Activated naive CD8-positive, alpha-beta T cell treated with anti-CD3 and anti-CD28 coated beads for 36 hours (primary cell): ENCODE results near the gene KHDC4. TPM values are rescaled to one million over a fixed set of nuclear protein-coding genes. Genes with fewer than 3 reads are reported as not detected.

ENCODE experiments used
- DNase-seq: peaks from one replicate; pipeline ENCODE4 v3.0.0; 2021
- H3K27ac Mint-ChIP-seq: one replicate; pipeline ENCODE4 v1.8.0; 2022; ENCODE audit warnings: mild to moderate bottlenecking, moderate library complexity, mixed read lengths
- H3K27me3 Mint-ChIP-seq: one replicate; pipeline ENCODE4 v1.8.0; 2022; ENCODE audit warnings: mild to moderate bottlenecking, mixed read lengths
- H3K36me3 Mint-ChIP-seq: one replicate; pipeline ENCODE4 v1.8.0; 2021; ENCODE audit warnings: mild to moderate bottlenecking, mixed read lengths
- H3K4me1 Mint-ChIP-seq: one replicate; pipeline ENCODE4 v1.8.0; 2021; ENCODE audit warnings: mixed read lengths
- H3K4me3 Mint-ChIP-seq: one replicate; pipeline ENCODE4 v1.8.0; 2022; ENCODE audit warnings: mild to moderate bottlenecking, moderate library complexity, mixed read lengths
- H3K9me3 Mint-ChIP-seq: one replicate; pipeline ENCODE4 v1.8.0; 2022; ENCODE audit warnings: mixed read lengths
- total RNA-seq, 2 experiments: library from RNA; stranded (reverse); gene quantifications; one replicate each; pipeline ENCODE4 v1.2.3, GENCODE V29; 2021

The KHDC4 gene
- total RNA-seq, 2 experiments from 2014 or later = 53.2 to 54.7 TPM

GRCh38 chr1:155974208-155975115, 40.2 kb upstream of the KHDC4 start:
- peak overlapping the region; percentile 89 for H3K4me3 Mint-ChIP-seq
- H3K36me3 Mint-ChIP-seq = peaks cover 57% of the 10 kb centered on the region
- peak overlapping the region; percentile 91 for H3K27ac Mint-ChIP-seq
- H3K4me1 Mint-ChIP-seq = peaks cover 60% of the 10 kb centered on the region
- no peak for DNase-seq
- no peaks in the 10 kb centered on the region for H3K9me3 Mint-ChIP-seq
- H3K27me3 Mint-ChIP-seq = no peaks in the 10 kb centered on the region

- no peak for DNase-seq
- H3K36me3 Mint-ChIP-seq = peaks cover 62% of the 10 kb centered on the region
- H3K27ac Mint-ChIP-seq = peak overlapping the region; percentile 75
- peaks cover 67% of the 10 kb centered on the region for H3K4me1 Mint-ChIP-seq
- no peaks in the 10 kb centered on the region for H3K9me3 Mint-ChIP-seq
- no peaks in the 10 kb centered on the region for H3K27me3 Mint-ChIP-seq
- H3K4me3 Mint-ChIP-seq = peak overlapping the region; percentile 53
Observed at GRCh38 chr1:155973723-155974122, 39.5 kb upstream of the KHDC4 start.

GRCh38 chr1:155971910-155972809, 37.9 kb upstream of the KHDC4 start:
- Mint-ChIP-seq H3K27me3 (no peaks in the 10 kb centered on the region), H3K9me3 (no peaks in the 10 kb centered on the region), H3K4me3 (peak overlapping the region; percentile 44), H3K4me1 (peaks cover 83% of the 10 kb centered on the region), H3K36me3 (peaks cover 62% of the 10 kb centered on the region), H3K27ac (peak overlapping the region; percentile 75)
- DNase-seq = no peak

- DNase-seq = peak; percentile 47
- H3K4me3 Mint-ChIP-seq = peak overlapping the region; percentile 65
- no peaks in the 10 kb centered on the region for H3K9me3 Mint-ChIP-seq
- H3K27me3 Mint-ChIP-seq = no peaks in the 10 kb centered on the region
- peaks cover 88% of the 10 kb centered on the region for H3K4me1 Mint-ChIP-seq
- H3K36me3 Mint-ChIP-seq = peaks cover 64% of the 10 kb centered on the region
- peak overlapping the region; percentile 85 for H3K27ac Mint-ChIP-seq
Observed at GRCh38 chr1:155970531-155971167, 36.4 kb upstream of the KHDC4 start.

- no peaks in the 10 kb centered on the region for H3K27me3 Mint-ChIP-seq
- DNase-seq = no peak
- peaks cover 79% of the 10 kb centered on the region for H3K4me1 Mint-ChIP-seq
- peak overlapping the region; percentile 18 for H3K4me3 Mint-ChIP-seq
- H3K9me3 Mint-ChIP-seq = no peaks in the 10 kb centered on the region
- H3K27ac Mint-ChIP-seq = peak overlapping the region; percentile 85
- peaks cover 59% of the 10 kb centered on the region for H3K36me3 Mint-ChIP-seq
Observed at GRCh38 chr1:155969377-155969791, 35.2 kb upstream of the KHDC4 start.

GRCh38 chr1:155968670-155969069, 34.5 kb upstream of the KHDC4 start:
- Mint-ChIP-seq H3K4me1 (peaks cover 74% of the 10 kb centered on the region), H3K27me3 (no peaks in the 10 kb centered on the region), H3K27ac (peak overlapping the region; percentile 85), H3K9me3 (no peaks in the 10 kb centered on the region), H3K36me3 (peaks cover 58% of the 10 kb centered on the region), H3K4me3 (peak overlapping the region; percentile 22)
- no peak for DNase-seq

GRCh38 chr1:155968051-155968400, 33.8 kb upstream of the KHDC4 start:
- no peaks in the 10 kb centered on the region for H3K9me3 Mint-ChIP-seq
- H3K4me3 Mint-ChIP-seq = peak overlapping the region; percentile 60
- peaks cover 52% of the 10 kb centered on the region for H3K36me3 Mint-ChIP-seq
- DNase-seq = no peak
- H3K27me3 Mint-ChIP-seq = no peaks in the 10 kb centered on the region
- H3K4me1 Mint-ChIP-seq = peaks cover 68% of the 10 kb centered on the region
- H3K27ac Mint-ChIP-seq = peak overlapping the region; percentile 85

GRCh38 chr1:155967341-155968050, 33.3 kb upstream of the KHDC4 start:
- peaks cover 65% of the 10 kb centered on the region for H3K4me1 Mint-ChIP-seq
- peaks cover 52% of the 10 kb centered on the region for H3K36me3 Mint-ChIP-seq
- H3K4me3 Mint-ChIP-seq = peak overlapping the region; percentile 60
- H3K9me3 Mint-ChIP-seq = no peaks in the 10 kb centered on the region
- no peak for DNase-seq
- peak overlapping the region; percentile 85 for H3K27ac Mint-ChIP-seq
- no peaks in the 10 kb centered on the region for H3K27me3 Mint-ChIP-seq

- no peaks in the 10 kb centered on the region for H3K9me3 Mint-ChIP-seq
- DNase-seq = no peak
- H3K4me3 Mint-ChIP-seq = no peak overlapping the region
- peaks cover 53% of the 10 kb centered on the region for H3K36me3 Mint-ChIP-seq
- peak overlapping the region; percentile 85 for H3K27ac Mint-ChIP-seq
- no peaks in the 10 kb centered on the region for H3K27me3 Mint-ChIP-seq
- H3K4me1 Mint-ChIP-seq = peaks cover 59% of the 10 kb centered on the region
Observed at GRCh38 chr1:155966750-155967149, 32.5 kb upstream of the KHDC4 start.

GRCh38 chr1:155966135-155966534, 31.9 kb upstream of the KHDC4 start:
- Mint-ChIP-seq H3K9me3 (no peaks in the 10 kb centered on the region), H3K4me3 (no peak overlapping the region), H3K27me3 (no peaks in the 10 kb centered on the region), H3K27ac (peak overlapping the region; percentile 85), H3K36me3 (peaks cover 55% of the 10 kb centered on the region), H3K4me1 (peaks cover 58% of the 10 kb centered on the region)
- no peak for DNase-seq

GRCh38 chr1:155964193-155964592, 30.0 kb upstream of the KHDC4 start:
- no peaks in the 10 kb centered on the region for H3K27me3 Mint-ChIP-seq
- DNase-seq = no peak
- no peaks in the 10 kb centered on the region for H3K9me3 Mint-ChIP-seq
- H3K36me3 Mint-ChIP-seq = peaks cover 49% of the 10 kb centered on the region
- no peak overlapping the region for H3K4me3 Mint-ChIP-seq
- H3K27ac Mint-ChIP-seq = peak overlapping the region; percentile 25
- peaks cover 39% of the 10 kb centered on the region for H3K4me1 Mint-ChIP-seq

GRCh38 chr1:155962599-155963211, 28.5 kb upstream of the KHDC4 start:
- Mint-ChIP-seq H3K4me3 (no peak overlapping the region), H3K4me1 (peaks cover 27% of the 10 kb centered on the region), H3K36me3 (peaks cover 43% of the 10 kb centered on the region), H3K27ac (no peak overlapping the region), H3K27me3 (no peaks in the 10 kb centered on the region), H3K9me3 (no peaks in the 10 kb centered on the region)
- DNase-seq = no peak

GRCh38 chr1:155961937-155962336, 27.7 kb upstream of the KHDC4 start:
- peaks cover 22% of the 10 kb centered on the region for H3K4me1 Mint-ChIP-seq
- peak overlapping the region; percentile 34 for H3K27ac Mint-ChIP-seq
- no peaks in the 10 kb centered on the region for H3K9me3 Mint-ChIP-seq
- no peak overlapping the region for H3K4me3 Mint-ChIP-seq
- no peak for DNase-seq
- no peaks in the 10 kb centered on the region for H3K27me3 Mint-ChIP-seq
- peaks cover 42% of the 10 kb centered on the region for H3K36me3 Mint-ChIP-seq
